GM23248 (cell line): ENCODE data around the gene FAM228B.

Source experiments
- EZH2 ChIP-seq: fragments of 200-600 bp; sonication (generic); IDR thresholded peaks from 2 replicates; pipeline ENCODE4 v1.6.1; 2018; ENCODE audit warnings: antibody characterized with exemption, mild to moderate bottlenecking; ENCODE audit not compliant: insufficient read depth, poor library complexity, severe bottlenecking
- EZH2phosphoT487 ChIP-seq: fragments of 200-600 bp; sonication (generic); IDR thresholded peaks from 2 replicates; pipeline ENCODE4 v1.6.1; 2018; ENCODE audit warnings: antibody characterized with exemption, moderate library complexity, mild to moderate bottlenecking, low read depth; ENCODE audit not compliant: insufficient read depth

- TF ChIP-seq EZH2phosphoT487 = no peak
- TF ChIP-seq EZH2 = no peak
Observed at GRCh38 chr2:24158131-24158530, 34.9 kb downstream of the FAM228B start.
